Stomach (tissue), 9 donors: ENCODE data around the gene DZIP1L. TPM values are rescaled to one million over a fixed set of nuclear protein-coding genes. Genes with fewer than 3 reads are reported as not detected.

Source experiments
- DNase-seq, 2 donors: peaks; one replicate each; pipeline versions ENCODE4 v3.0.0 to v3.0.0-alpha.2; 2013 to 2019
- H3K27ac ChIP-seq, 5 donors: fragments of 200-600 bp in 4 of 5; sonication (generic) in 4 of 5; one replicate each; pipeline ENCODE4 v1.5.1; 2013 to 2019; ENCODE audit warnings: mild to moderate bottlenecking in 1 of 5, moderate library complexity in 1 of 5
- H3K27me3 ChIP-seq, 3 donors: fragments of 200-600 bp; sonication (generic); one replicate each; pipeline ENCODE4 v1.5.1; 2017 to 2019; ENCODE audit warnings: mixed run types in 1 of 3
- H3K36me3 ChIP-seq, 4 donors: fragments of 200-600 bp; sonication (generic); 1 replicate in 3 of 4; 2 replicates in 1 of 4; pipeline ENCODE4 v1.5.1; 2016 to 2019
- H3K4me1 ChIP-seq, 4 donors: fragments of 200-600 bp; sonication (generic); one replicate each; pipeline ENCODE4 v1.5.1; 2016 to 2019
- H3K4me3 ChIP-seq, 4 donors: fragments of 200-600 bp; sonication (generic) in 3 of 4; one replicate each; pipeline ENCODE4 v1.5.1; 2016 to 2019; ENCODE audit warnings: mild to moderate bottlenecking in 1 of 4
- H3K9me3 ChIP-seq, 4 donors: fragments of 200-600 bp; sonication (generic); one replicate each; pipeline ENCODE4 v1.5.1; 2016 to 2019
- CTCF ChIP-seq, 7 experiments: fragments of 450-650 bp in 4 of 7; fragments of 200-600 bp in 3 of 7; sonication (generic) in 3 of 7; IDR thresholded peaks; one replicate each; pipeline ENCODE4 v1.5.1; 2016 to 2019; ENCODE audit warnings: antibody characterized with exemption in 7 of 7, control low read depth in 2 of 7, mild to moderate bottlenecking in 1 of 7
- EP300 ChIP-seq: sonication (generic); formaldehyde crosslinking; IDR thresholded peaks from one replicate; pipeline ENCODE4 v1.6.1; 2017; ENCODE audit warnings: antibody characterized with exemption
- POLR2A ChIP-seq, 4 donors: fragments of 450-650 bp; IDR thresholded peaks; one replicate each; pipeline ENCODE4 v1.6.1; 2016; ENCODE audit warnings: antibody characterized with exemption in 4 of 4, control low read depth in 2 of 4, mild to moderate bottlenecking in 1 of 4, moderate library complexity in 1 of 4
- POLR2AphosphoS5 ChIP-seq, 3 donors: sonication (generic); formaldehyde crosslinking; IDR thresholded peaks; one replicate each; pipeline ENCODE4 v1.6.1; 2016; ENCODE audit warnings: antibody characterized with exemption in 3 of 3
- WGBS, 5 donors: extraction: QIAGEN DNeasy Blood & Tissue Kit in 3 of 5; methylation state at CpG; one replicate each; pipeline versions ENCODE4 v1.1.5 to v1.1.7; 2013 to 2018; 5-methylcytosine and 5-hydroxymethylcytosine counted together
- intact Hi-C: fragments of 100-400 bp; cut with DNase I; formaldehyde crosslinking; loops from one replicate; pipeline ENCODE4 v1.15.1; 2023; ENCODE audit warnings: low total_unique reads
- polyA plus RNA-seq, 3 donors: library from polyadenylated mRNA; stranded (reverse); fragments of 200-250 nt; gene quantifications; one replicate each; pipeline ENCODE4 v1.2.3, GENCODE V29; 2013
- total RNA-seq, 5 donors: library from RNA; depleted of rRNA; stranded (reverse); fragments of >200 nt; gene quantifications; one replicate each; pipeline versions ENCODE4 v1.1.0 to v1.2.3, GENCODE V29; 2014 to 2016
- donor health status: healthy with polysubstance abuse.
- donor health status: Bipolar disorder and iron deficiency.
- donor health status: healthy.

Gene DZIP1L
- total and polyA plus RNA-seq, 8 donors: 0.29 to 41.9 (median 5.9) TPM

GRCh38 chr3:138068579-138069174 is 46.7 kb downstream of the DZIP1L start:
- WGBS, 5 donors: 24 to 37% (median 28%) methylated on average over 13 to 14 of the region's 14 CpGs
- intact Hi-C loops: loop anchor here (5.0 kb wide), 1 partner anchor 49 kb away; the partner anchor contains the start of gene DZIP1L
- H3K4me3 ChIP-seq: no peak overlapping the region
- H3K27ac ChIP-seq: no peak overlapping the region
- peaks cover 0 to 3% (median 0%) of the 10 kb centered on the region in 4 donors for H3K4me1 ChIP-seq
- no peaks in the 10 kb centered on the region for H3K27me3 ChIP-seq
- H3K9me3 ChIP-seq: no peaks in the 10 kb centered on the region
- H3K36me3 ChIP-seq: peaks cover 16 to 83% (median 66%) of the 10 kb centered on the region in 4 donors
- DNase-seq: peak; percentile 80 to 91
- TF ChIP-seq EP300 (no peak), CTCF (IDR thresholded peaks at IDR 0.05) (peak in 6 of 7 experiments; percentile 67 to 98 (median 96)), POLR2AphosphoS5 (IDR thresholded peaks at IDR 0.05) (peak in 1 of 3 donors; percentile 50), POLR2A (IDR thresholded peaks at IDR 0.05) (no peak)

- WGBS, 5 donors: 72 to 95% (median 83%) methylated on average over 2 to 8 of the region's 8 CpGs
- DNase-seq: no peak
- H3K4me3 ChIP-seq: no peak overlapping the region
- intact Hi-C loops: loop anchor here (5.0 kb wide), 1 partner anchor 49 kb away; the partner anchor contains the start of gene DZIP1L
- H3K4me1 ChIP-seq: peaks cover 0 to 3% (median 0%) of the 10 kb centered on the region in 4 donors
- TF ChIP-seq EP300: no peak
- TF ChIP-seq CTCF (IDR thresholded peaks at IDR 0.05): no peak
- no peak for TF ChIP-seq POLR2A (IDR thresholded peaks at IDR 0.05)
- TF ChIP-seq POLR2AphosphoS5 (IDR thresholded peaks at IDR 0.05): no peak
- H3K36me3 ChIP-seq: peaks cover 16 to 84% (median 69%) of the 10 kb centered on the region in 4 donors
- H3K9me3 ChIP-seq: no peaks in the 10 kb centered on the region
- H3K27ac ChIP-seq: no peak overlapping the region
- H3K27me3 ChIP-seq: no peaks in the 10 kb centered on the region
Observed at GRCh38 chr3:138068046-138068445, 47.4 kb downstream of the DZIP1L start.

GRCh38 chr3:138066972-138067371 is 48.4 kb downstream of the DZIP1L start:
- H3K27ac ChIP-seq: no peak overlapping the region
- no peaks in the 10 kb centered on the region for H3K9me3 ChIP-seq
- H3K4me3 ChIP-seq: no peak overlapping the region
- no peak for DNase-seq
- H3K27me3 ChIP-seq: no peaks in the 10 kb centered on the region
- H3K4me1 ChIP-seq: peaks cover 0 to 3% (median 0%) of the 10 kb centered on the region in 4 donors
- 34 to 69% (median 65%) methylated on average over 3 of the region's 3 CpGs for WGBS, 5 donors
- peaks cover 16 to 80% (median 75%) of the 10 kb centered on the region in 4 donors for H3K36me3 ChIP-seq
- intact Hi-C loops: loop anchor here (5.0 kb wide), 1 partner anchor 50 kb away; the partner anchor contains the start of gene DZIP1L
- TF ChIP-seq EP300 (no peak), POLR2AphosphoS5 (IDR thresholded peaks at IDR 0.05) (no peak), CTCF (IDR thresholded peaks at IDR 0.05) (no peak), POLR2A (IDR thresholded peaks at IDR 0.05) (no peak)

- DNase-seq: no peak
- Histone ChIP-seq H3K4me1 (peaks cover 0 to 3% (median 0%) of the 10 kb centered on the region in 4 donors), H3K4me3 (no peak overlapping the region), H3K9me3 (no peaks in the 10 kb centered on the region), H3K27me3 (no peaks in the 10 kb centered on the region), H3K36me3 (peaks cover 16 to 77% (median 74%) of the 10 kb centered on the region in 4 donors), H3K27ac (no peak overlapping the region)
- intact Hi-C loops: loop anchor here (5.0 kb wide), 1 partner anchor 51 kb away; the partner anchor contains the start of gene DZIP1L
- TF ChIP-seq POLR2A (IDR thresholded peaks at IDR 0.05) (no peak), CTCF (IDR thresholded peaks at IDR 0.05) (no peak), EP300 (no peak), POLR2AphosphoS5 (IDR thresholded peaks at IDR 0.05) (no peak)
- WGBS, 5 donors: 77 to 90% (median 80%) methylated on average over 8 of the region's 8 CpGs
Observed at GRCh38 chr3:138066383-138066782, 49.0 kb downstream of the DZIP1L start.
